ENCODE measurements around the gene RAB29. TPM values are rescaled to one million over a fixed set of nuclear protein-coding genes. Genes with fewer than 3 reads are reported as not detected.

RAB29 gene
- polyA plus RNA-seq, 1 donor from 2014 or later: 0.40 TPM

GRCh38 chr1:205783433-205783795 is 8.1 kb upstream of the RAB29 start:
- H3K9me2 ChIP-seq (ENCODE audit: insufficient read depth, low read length): no peaks in the 10 kb centered on the region
- no peaks in the 10 kb centered on the region for H4K20me1 ChIP-seq (ENCODE audit: insufficient read depth)
- no peak overlapping the region for H3K27ac ChIP-seq (ENCODE audit: low read length)
- H3K9me3 ChIP-seq (ENCODE audit: low read length): no peaks in the 10 kb centered on the region
- no peaks in the 10 kb centered on the region for H3K27me3 ChIP-seq (ENCODE audit: insufficient read depth, low read depth, low read length)
- H2AFZ ChIP-seq (ENCODE audit: low read depth, low read length): no peak overlapping the region
- H3K9ac ChIP-seq (ENCODE audit: low read length): no peak overlapping the region
- no peaks in the 10 kb centered on the region for H3K36me3 ChIP-seq (ENCODE audit: insufficient read depth, low read length)
- H3F3A ChIP-seq (ENCODE audit: insufficient read depth, low read length, poor library complexity, severe bottlenecking): no peaks in the 10 kb centered on the region
- H3K4me2 ChIP-seq (ENCODE audit: low read length): no peak overlapping the region
- TF ChIP-seq EZH2 (IDR thresholded peaks at IDR 0.05; ENCODE audit: borderline replicate concordance, insufficient read depth, low read length, poor library complexity, severe bottlenecking) (no peak), MXI1 (conservative IDR thresholded peaks at IDR 0.05; ENCODE audit: poor library complexity, severe bottlenecking) (no peak)
- H3K4me3 ChIP-seq (ENCODE audit: low read length): no peak overlapping the region
- no peaks in the 10 kb centered on the region for H3K79me2 ChIP-seq (replicated peaks; ENCODE audit: insufficient read depth, low read length)

- Histone ChIP-seq H4K20me1 (ENCODE audit: insufficient read depth) (no peaks in the 10 kb centered on the region), H3K4me2 (ENCODE audit: low read length) (no peak overlapping the region), H2AFZ (ENCODE audit: low read depth, low read length) (no peak overlapping the region), H3K9me3 (ENCODE audit: low read length) (no peaks in the 10 kb centered on the region), H3F3A (ENCODE audit: insufficient read depth, low read length, poor library complexity, severe bottlenecking) (no peaks in the 10 kb centered on the region), H3K27me3 (ENCODE audit: insufficient read depth, low read depth, low read length) (no peaks in the 10 kb centered on the region), H3K9ac (ENCODE audit: low read length) (no peak overlapping the region), H3K36me3 (ENCODE audit: insufficient read depth, low read length) (no peaks in the 10 kb centered on the region), H3K79me2 (replicated peaks; ENCODE audit: insufficient read depth, low read length) (no peaks in the 10 kb centered on the region), H3K9me2 (ENCODE audit: insufficient read depth, low read length) (no peaks in the 10 kb centered on the region), H3K27ac (ENCODE audit: low read length) (no peak overlapping the region), H3K4me3 (ENCODE audit: low read length) (no peak overlapping the region)
- TF ChIP-seq EP300 (conservative IDR thresholded peaks at IDR 0.05; ENCODE audit: poor library complexity, severe bottlenecking): no peak
- TF ChIP-seq MXI1 (conservative IDR thresholded peaks at IDR 0.05; ENCODE audit: poor library complexity, severe bottlenecking): no peak
- TF ChIP-seq TAF1 (IDR thresholded peaks at IDR 0.05; ENCODE audit: low read depth): no peak
- no peak for TF ChIP-seq SMC3 (conservative IDR thresholded peaks at IDR 0.05; ENCODE audit: poor library complexity)
- no peak for TF ChIP-seq EZH2 (IDR thresholded peaks at IDR 0.05; ENCODE audit: borderline replicate concordance, insufficient read depth, low read length, poor library complexity, severe bottlenecking)
- no peak for TF ChIP-seq POLR2AphosphoS5 (IDR thresholded peaks at IDR 0.05)
- no peak for TF ChIP-seq RAD21 (conservative IDR thresholded peaks at IDR 0.05)
- no peak for TF ChIP-seq CTCF (IDR thresholded peaks at IDR 0.05; ENCODE audit: poor library complexity, severe bottlenecking)
- no peak for TF ChIP-seq REST (IDR thresholded peaks at IDR 0.05; ENCODE audit: borderline replicate concordance)
Measured at GRCh38 chr1:205782627-205783432, 7.5 kb upstream of the RAB29 start.

Measured in neural cell (in vitro differentiated cells).